Uterus (tissue), 2 donors: ENCODE results near the gene GFAP.

Experiments
- CTCF ChIP-seq, 4 experiments: fragments of 200-600 bp in 2 of 4; fragments of 450-650 bp in 2 of 4; sonication (generic) in 2 of 4; IDR thresholded peaks; one replicate each; pipeline ENCODE4 v1.5.1; 2016 to 2019; ENCODE audit warnings: antibody characterized with exemption in 4 of 4, mild to moderate bottlenecking in 2 of 4, moderate library complexity in 1 of 4
- POLR2A ChIP-seq, 2 donors: fragments of 450-650 bp; IDR thresholded peaks; one replicate each; pipeline ENCODE4 v1.6.1; 2016; ENCODE audit warnings: antibody characterized with exemption in 2 of 2, mild to moderate bottlenecking in 1 of 2, moderate library complexity in 1 of 2

GRCh38 chr17:44940768-44941167 lies 25.5 kb upstream of the GFAP start:
- TF ChIP-seq POLR2A (IDR thresholded peaks at IDR 0.05) (no peak), CTCF (IDR thresholded peaks at IDR 0.05) (no peak)
